ENCODE data around the gene DDAH1.
A peak's percentile ranks its signal among the peaks of the same experiment; 100 is the strongest.

DDAH1 gene

GRCh38 chr1:85343612-85344255 lies 121.2 kb downstream of the DDAH1 start:
- no peak overlapping the region for H3K4me3 ChIP-seq (ENCODE audit: low read length)
- DNase-seq (ENCODE audit: low read depth) = peak; percentile 58
- no peak for TF ChIP-seq CTCF (conservative IDR thresholded peaks at IDR 0.05; ENCODE audit: low read depth, low read length)

- H3K4me3 ChIP-seq (ENCODE audit: low read length) = no peak overlapping the region
- no peak for TF ChIP-seq CTCF (conservative IDR thresholded peaks at IDR 0.05; ENCODE audit: low read depth, low read length)
- DNase-seq (ENCODE audit: low read depth) = no peak
Measured at GRCh38 chr1:85343213-85343611, 121.7 kb downstream of the DDAH1 start.

GRCh38 chr1:85342207-85342606 lies 122.8 kb downstream of the DDAH1 start:
- no peak for DNase-seq (ENCODE audit: low read depth)
- TF ChIP-seq CTCF (conservative IDR thresholded peaks at IDR 0.05; ENCODE audit: low read depth, low read length) = no peak
- no peak overlapping the region for H3K4me3 ChIP-seq (ENCODE audit: low read length)

- no peak for TF ChIP-seq CTCF (conservative IDR thresholded peaks at IDR 0.05; ENCODE audit: low read depth, low read length)
Measured at GRCh38 chr1:85340427-85340826, 124.5 kb downstream of the DDAH1 start.

GRCh38 chr1:85339656-85340399 lies 125.1 kb downstream of the DDAH1 start:
- no peak for TF ChIP-seq CTCF (conservative IDR thresholded peaks at IDR 0.05; ENCODE audit: low read depth, low read length)
- no peak for DNase-seq (ENCODE audit: low read depth)
- H3K4me3 ChIP-seq (ENCODE audit: low read length) = no peak overlapping the region

More at GRCh38 chr1:85340427-85340826, 124.5 kb downstream of the DDAH1 start:
- no peak overlapping the region for H3K4me3 ChIP-seq (ENCODE audit: low read length)
- DNase-seq (ENCODE audit: low read depth) = no peak

GRCh38 chr1:85339089-85339488 lies 125.9 kb downstream of the DDAH1 start:
- DNase-seq (ENCODE audit: low read depth) = no peak
- no peak for TF ChIP-seq CTCF (conservative IDR thresholded peaks at IDR 0.05; ENCODE audit: low read depth, low read length)
- no peak overlapping the region for H3K4me3 ChIP-seq (ENCODE audit: low read length)

GRCh38 chr1:85334962-85335361 lies 130.0 kb downstream of the DDAH1 start:
- no peak for DNase-seq (ENCODE audit: low read depth)
- no peak for TF ChIP-seq CTCF (conservative IDR thresholded peaks at IDR 0.05; ENCODE audit: low read depth, low read length)
- no peak overlapping the region for H3K4me3 ChIP-seq (ENCODE audit: low read length)
